C4-2B (cell line): ENCODE results near the gene MYOZ1.

Source experiments
- H3K27ac ChIP-seq: fragments of 450-650 bp; 2 replicates; pipeline ENCODE4 v1.5.1; 2017
- ZFX ChIP-seq: fragments of 450-650 bp; IDR thresholded peaks from 2 replicates; pipeline ENCODE4 v1.6.1; 2017
- TF ChIP-seq, protein P1 (sequence below): fragments of 450-650 bp; conservative IDR thresholded peaks from 2 replicates; pipeline ENCODE4 v1.5.1; 2017; ENCODE audit warnings: mild to moderate bottlenecking

Gene MYOZ1

DNA sequence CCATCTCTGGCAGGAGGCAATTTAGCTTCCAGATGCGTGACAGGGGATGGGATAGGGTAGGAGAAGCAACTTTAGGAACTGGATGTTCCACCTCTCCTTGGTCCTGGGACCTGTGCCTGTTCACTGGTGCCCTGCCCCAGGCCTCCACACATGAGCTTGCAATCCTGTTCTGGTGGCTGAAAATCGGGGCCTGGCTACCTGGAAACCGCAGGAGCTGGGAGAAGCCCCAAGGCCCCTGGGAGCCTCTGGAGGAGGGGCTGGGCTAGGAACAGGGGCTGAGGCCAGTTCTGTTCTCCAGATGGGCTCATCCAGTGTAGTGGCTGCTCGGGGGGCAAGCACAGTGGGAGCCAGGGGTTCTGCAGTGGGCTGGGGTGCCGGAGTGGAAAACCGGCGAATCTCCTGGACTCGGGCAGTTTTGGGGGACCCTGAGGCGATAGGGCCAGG lies 5.3 kb upstream of the MYOZ1 start:
- TF ChIP-seq, protein P1, sequence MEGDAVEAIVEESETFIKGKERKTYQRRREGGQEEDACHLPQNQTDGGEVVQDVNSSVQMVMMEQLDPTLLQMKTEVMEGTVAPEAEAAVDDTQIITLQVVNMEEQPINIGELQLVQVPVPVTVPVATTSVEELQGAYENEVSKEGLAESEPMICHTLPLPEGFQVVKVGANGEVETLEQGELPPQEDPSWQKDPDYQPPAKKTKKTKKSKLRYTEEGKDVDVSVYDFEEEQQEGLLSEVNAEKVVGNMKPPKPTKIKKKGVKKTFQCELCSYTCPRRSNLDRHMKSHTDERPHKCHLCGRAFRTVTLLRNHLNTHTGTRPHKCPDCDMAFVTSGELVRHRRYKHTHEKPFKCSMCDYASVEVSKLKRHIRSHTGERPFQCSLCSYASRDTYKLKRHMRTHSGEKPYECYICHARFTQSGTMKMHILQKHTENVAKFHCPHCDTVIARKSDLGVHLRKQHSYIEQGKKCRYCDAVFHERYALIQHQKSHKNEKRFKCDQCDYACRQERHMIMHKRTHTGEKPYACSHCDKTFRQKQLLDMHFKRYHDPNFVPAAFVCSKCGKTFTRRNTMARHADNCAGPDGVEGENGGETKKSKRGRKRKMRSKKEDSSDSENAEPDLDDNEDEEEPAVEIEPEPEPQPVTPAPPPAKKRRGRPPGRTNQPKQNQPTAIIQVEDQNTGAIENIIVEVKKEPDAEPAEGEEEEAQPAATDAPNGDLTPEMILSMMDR, result no peak
- TF ChIP-seq ZFX, result no peak
- H3K27ac ChIP-seq, result no peak overlapping the region

DNA sequence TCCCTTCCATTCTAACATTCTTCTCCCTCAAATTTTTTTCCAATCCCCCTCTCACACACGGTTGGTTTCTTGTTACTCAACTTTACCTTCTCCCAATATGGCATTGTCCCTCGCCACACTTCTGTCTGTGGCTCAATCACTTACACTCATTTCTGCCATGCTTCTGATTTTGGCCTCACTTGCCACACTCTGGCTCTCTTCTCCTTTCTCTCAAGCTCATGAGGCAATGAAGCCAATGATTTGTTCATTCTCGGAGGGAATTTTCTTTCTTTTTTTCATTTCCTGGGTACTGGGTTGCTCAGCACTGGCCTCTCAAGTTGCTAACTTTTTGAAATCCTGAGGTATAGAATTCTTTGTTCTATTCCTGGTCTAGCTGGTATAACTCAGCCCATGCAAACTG lies 4.0 kb upstream of the MYOZ1 start:
- no peak overlapping the region for H3K27ac ChIP-seq
- TF ChIP-seq, protein P1, result no peak
- no peak for TF ChIP-seq ZFX

DNA sequence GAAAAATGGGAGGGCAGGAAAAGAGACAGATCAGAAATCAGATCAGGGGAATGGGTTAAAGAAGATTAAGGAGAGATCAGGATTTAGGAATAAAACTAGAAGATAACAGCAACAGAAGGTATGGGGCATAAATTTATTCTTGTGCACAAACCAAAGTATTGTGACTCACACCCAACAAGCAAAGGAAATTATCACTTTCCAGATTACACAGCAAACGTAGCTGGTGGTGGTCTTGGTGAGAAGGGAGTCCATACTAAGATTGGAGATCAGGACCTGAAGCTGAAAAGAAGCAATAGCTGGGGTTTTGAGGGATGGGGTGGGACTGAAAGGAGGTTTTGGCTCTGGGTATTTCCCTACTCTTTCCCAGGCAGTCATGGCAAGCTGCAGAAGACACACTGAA lies 3.5 kb upstream of the MYOZ1 start:
- TF ChIP-seq, protein P1, result no peak
- TF ChIP-seq ZFX, result no peak
- no peak overlapping the region for H3K27ac ChIP-seq

GRCh38 chr10:73644015-73644743 lies 2.9 kb upstream of the MYOZ1 start:
- 0 out of 2 replicates have a peak overlapping the region, but pooled peaks have one; percentile 1 for H3K27ac ChIP-seq
- TF ChIP-seq, protein P1, result peak; percentile 90
- TF ChIP-seq ZFX, result no peak

DNA sequence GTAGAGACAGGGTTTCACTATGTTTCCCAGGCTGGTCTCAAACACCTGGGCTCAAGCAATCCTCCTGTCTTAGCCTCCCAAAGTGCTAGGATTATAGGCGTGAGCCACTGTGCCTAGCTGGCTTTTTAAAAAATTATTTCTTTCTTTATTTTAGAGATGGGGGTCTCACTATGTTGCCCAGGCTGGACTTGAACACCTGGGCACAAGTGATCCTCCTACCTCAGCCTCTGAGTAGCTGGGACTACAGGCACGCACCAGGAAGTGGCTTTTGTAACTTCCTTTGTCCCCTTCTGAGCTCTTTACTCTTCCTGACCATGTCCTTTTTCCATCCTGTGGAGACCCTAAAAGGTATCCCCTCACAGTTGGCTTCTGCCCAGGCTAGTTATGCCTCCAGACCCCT lies 2.1 kb upstream of the MYOZ1 start:
- H3K27ac ChIP-seq, result 0 out of 2 replicates have a peak overlapping the region, but pooled peaks have one; percentile 1
- no peak for TF ChIP-seq ZFX
- TF ChIP-seq, protein P1, result no peak

DNA sequence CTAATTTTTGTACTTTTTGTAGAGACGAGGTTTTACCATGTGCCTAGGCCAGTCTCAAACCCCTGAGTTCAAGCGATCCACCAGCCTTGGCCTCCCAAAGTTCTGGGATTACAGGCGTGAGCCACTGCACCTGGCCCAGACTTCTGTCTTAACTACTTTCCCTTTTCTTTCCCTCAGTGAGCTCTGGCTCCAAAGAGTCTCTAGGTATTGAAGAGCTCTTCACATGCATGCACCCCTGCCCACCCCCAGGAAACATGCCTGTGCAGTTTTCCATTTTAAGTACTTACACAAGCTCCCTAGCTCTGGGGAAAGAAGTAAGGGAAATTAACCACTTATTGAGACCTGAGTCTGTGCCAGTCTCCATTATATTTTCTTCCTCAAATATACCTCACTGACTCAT lies 2.0 kb downstream of the MYOZ1 start:
- TF ChIP-seq, protein P1, result no peak
- no peak for TF ChIP-seq ZFX
- no peak overlapping the region for H3K27ac ChIP-seq

GRCh38 chr10:73635781-73636180 lies 5.5 kb downstream of the MYOZ1 start:
- no peak for TF ChIP-seq ZFX
- TF ChIP-seq, protein P1, result no peak
- H3K27ac ChIP-seq, result no peak overlapping the region
